GM12878 (cell line): ENCODE results near the gene UNC13B. TPM values are rescaled to one million over a fixed set of nuclear protein-coding genes. Genes with fewer than 3 reads are reported as not detected.

ENCODE experiments used
- CHD2 ChIP-seq: IDR thresholded peaks from 2 replicates; pipeline ENCODE4 v1.6.1; 2011; ENCODE audit warnings: low read depth, low read length, improper control_type of control experiment, borderline replicate concordance
- GATAD2B ChIP-seq: fragments of 450-650 bp; conservative IDR thresholded peaks from 2 replicates; pipeline ENCODE4 v1.6.1; 2017; ENCODE audit warnings: low read depth, mild to moderate bottlenecking, moderate library complexity
- KDM1A ChIP-seq: fragments of 200-600 bp; sonication (generic); IDR thresholded peaks from 2 replicates; pipeline ENCODE4 v1.6.1; 2016; ENCODE audit warnings: borderline replicate concordance
- MXI1 ChIP-seq: fragments of 150-350 bp; IDR thresholded peaks from 2 replicates; pipeline ENCODE4 v1.6.1; 2011; ENCODE audit warnings: low read depth, mild to moderate bottlenecking, inconsistent platforms, low read length, improper control_type of control experiment
- RBBP5 ChIP-seq: fragments of 200-600 bp; sonication (generic); conservative IDR thresholded peaks from 2 replicates; pipeline ENCODE4 v1.6.1; 2016
- RFX5 ChIP-seq: IDR thresholded peaks from 2 replicates; pipeline ENCODE4 v1.6.1; 2011; ENCODE audit warnings: low read depth, low read length, improper control_type of control experiment
- STAT1 ChIP-seq: fragments of 450-650 bp; conservative IDR thresholded peaks from 2 replicates; pipeline ENCODE4 v1.6.1; 2014; ENCODE audit warnings: antibody characterized with exemption, mild to moderate bottlenecking
- TBL1XR1 ChIP-seq: IDR thresholded peaks from 2 replicates; pipeline ENCODE4 v1.6.1; 2012; ENCODE audit warnings: low read depth, low read length, improper control_type of control experiment
- USF2 ChIP-seq: IDR thresholded peaks from 2 replicates; pipeline ENCODE4 v1.6.1; 2011; ENCODE audit warnings: low read depth, low read length, improper control_type of control experiment, borderline replicate concordance
- ZBTB4 ChIP-seq: fragments of 450-650 bp; formaldehyde crosslinking; IDR thresholded peaks from 2 replicates; pipeline ENCODE4 v1.4.0; 2022; ENCODE audit warnings: mild to moderate bottlenecking, moderate library complexity
- ZNF217 ChIP-seq: fragments of 450-650 bp; IDR thresholded peaks from 2 replicates; pipeline ENCODE4 v1.6.1; 2017; ENCODE audit warnings: antibody characterized with exemption, mild to moderate bottlenecking
- polyA plus RNA-seq, 11 experiments: library from polyadenylated mRNA; depleted of rRNA in 4 of 11; unstranded in 6 of 11; stranded (reverse) in 5 of 11; fragments of >200 nt; fragmentation: Nextera tagmentation in 4 of 11; fragmentation: Illumina TruSeq in 1 of 11; extraction: Ambion mirVana in 4 of 11; extraction: Trizol in 1 of 11; gene quantifications; 1 replicate in 1 of 11; 2 replicates in 10 of 11; pipeline versions ENCODE4 v1.2.1 to v1.2.3, GENCODE V29; 2011 to 2016; ENCODE audit warnings: inconsistent platforms in 2 of 11, missing spikeins in 2 of 11, low read depth in 1 of 11
- total RNA-seq, 4 experiments: library from RNA; depleted of rRNA in 3 of 4; stranded (reverse); fragments of >200 nt in 3 of 4; fragmentation: Illumina TruSeq in 1 of 4; extraction: Trizol in 1 of 4; gene quantifications; 2 replicates each; pipeline versions ENCODE4 v1.2.1 to v1.2.3, GENCODE V29; 2013 to 2021

UNC13B gene
- total and polyA plus RNA-seq, 10 of the 15 experiments (the other 5 are each of a cell fraction or from before 2014, with no cell fraction given): under 0.01 to 0.42 (median 0.06) TPM; not detected in 4

- TF ChIP-seq MXI1: no peak
- TF ChIP-seq TBL1XR1: no peak
- no peak for TF ChIP-seq CHD2
- TF ChIP-seq KDM1A: no peak
- TF ChIP-seq RBBP5: no peak
- TF ChIP-seq STAT1: no peak
- no peak for TF ChIP-seq ZNF217
- no peak for TF ChIP-seq ZBTB4 (CRISPR knock-in tag)
- no peak for TF ChIP-seq GATAD2B
- no peak for TF ChIP-seq RFX5
- no peak for TF ChIP-seq USF2
Measured at GRCh38 chr9:35295369-35296036, 133.7 kb downstream of the UNC13B start (continued).
